ENCODE results near the gene PAQR6. TPM values are rescaled to one million over a fixed set of nuclear protein-coding genes. Genes with fewer than 3 reads are reported as not detected.

Gene PAQR6
- total and polyA plus RNA-seq, 2 of the 8 experiments (the other 6 are each of a cell fraction or from before 2014, with no cell fraction given) = 7.1 to 11.3 TPM

DNA sequence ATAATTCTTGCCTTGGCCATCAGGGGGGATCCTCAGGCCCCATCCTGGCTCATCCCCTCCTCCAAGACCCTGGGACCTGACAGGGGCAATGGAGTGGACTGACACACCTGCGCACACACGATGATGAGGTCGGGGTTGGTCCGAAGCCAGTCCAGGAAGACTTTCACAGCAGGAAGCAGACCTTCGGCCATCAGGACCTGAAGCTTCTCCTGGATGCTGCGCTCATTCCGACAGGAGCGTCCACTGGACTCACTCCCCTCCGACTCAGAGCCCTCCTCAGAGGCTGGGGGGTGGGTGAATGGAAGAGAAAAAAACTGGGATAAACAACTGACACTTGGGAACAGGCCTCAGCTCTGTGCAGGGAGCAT, 15.4 kb upstream of the PAQR6 start:
- DNase-seq (ENCODE audit: low read depth in 1 of 2, low spot score in 2 of 2) (no peak), FAIRE-seq (no peak)
- Histone ChIP-seq H3K4me2 (ENCODE audit: insufficient read depth in 1 of 2, low read depth in 2 of 2, low read length in 2 of 2) (no peak overlapping the region), H3K9me3 (ENCODE audit: insufficient read depth in 2 of 2, low read depth in 1 of 2, low read length in 1 of 2) (peaks cover 0 to 2% of the 10 kb centered on the region in 2 experiments; a peak in 1 of 4 replicates), H2AFZ (ENCODE audit: low read length) (no peak overlapping the region), H3K4ac (replicated peaks; ENCODE audit: insufficient read length, low read depth, low read length) (no peak overlapping the region), H3K23ac (ENCODE audit: insufficient read length) (no peak overlapping the region), H3K4me3 (ENCODE audit: extremely low read depth in 1 of 4, insufficient read depth in 2 of 4, low read depth in 3 of 4, low read length in 4 of 4) (no peak overlapping the region), H3K56ac (replicated peaks; ENCODE audit: insufficient read length, low read depth, low read length) (no peak overlapping the region), H3K4me1 (replicated peaks in 1 of 4; ENCODE audit: control insufficient read depth in 3 of 4, insufficient read depth in 4 of 4, low read length in 3 of 4) (no peaks in the 10 kb centered on the region), H4K5ac (ENCODE audit: insufficient read length, low read depth, low read length) (no peak overlapping the region), H2BK15ac (ENCODE audit: low read length) (no peak overlapping the region), H4K91ac (replicated peaks; ENCODE audit: insufficient read length, low read length) (no peak overlapping the region), H3K27me3 (replicated peaks in 1 of 4; ENCODE audit: control insufficient read depth in 3 of 4, extremely low read depth in 1 of 4, insufficient read depth in 3 of 4, low read length in 3 of 4) (no peaks in the 10 kb centered on the region), H3K14ac (ENCODE audit: insufficient read length) (no peak overlapping the region), H3K18ac (ENCODE audit: extremely low read depth, low read length) (no peak overlapping the region), H2AK5ac (ENCODE audit: low read depth, low read length) (no peak overlapping the region), H4K20me1 (replicated peaks in 1 of 2; ENCODE audit: control insufficient read depth in 1 of 2, insufficient read depth in 2 of 2, low read length in 2 of 2) (peaks cover 0 to 6% of the 10 kb centered on the region in 2 experiments), H3K79me2 (ENCODE audit: control insufficient read depth in 1 of 2, insufficient read depth in 2 of 2, low read length in 2 of 2) (no peaks in the 10 kb centered on the region), H3K23me2 (ENCODE audit: low read depth, low read length) (no peaks in the 10 kb centered on the region), H2BK20ac (ENCODE audit: low read length) (no peak overlapping the region), H3K79me1 (ENCODE audit: low read depth, low read length) (no peaks in the 10 kb centered on the region), H3K27ac (ENCODE audit: low read depth, low read length) (no peak overlapping the region), H3K36me3 (ENCODE audit: control insufficient read depth in 2 of 4, insufficient read depth in 4 of 4, low read length in 3 of 4) (peaks cover 62 to 91% (median 86%) of the 10 kb centered on the region in 4 experiments), H2BK5ac (ENCODE audit: low read depth, low read length) (no peak overlapping the region), H3K9ac (replicated peaks in 1 of 4; ENCODE audit: extremely low read depth in 1 of 4, low read depth in 3 of 4, low read length in 3 of 4) (no peak overlapping the region), H2BK120ac (replicated peaks; ENCODE audit: low read depth, low read length) (no peak overlapping the region), H2BK12ac (ENCODE audit: low read depth, low read length) (no peak overlapping the region), H4K8ac (ENCODE audit: extremely low read depth, insufficient read depth, low read length) (no peak overlapping the region)
- ChIA-PET CTCF (ENCODE audit: partially characterized antibody) (interaction anchor here (0.9 to 47.2 kb wide), 3 partner anchors 10 to 123 kb away, joined by 3 to 1265 read pairs (median 7); partner anchors contain the start of gene SEMA4A), POLR2A (ENCODE audit: partially characterized antibody) (interaction anchor here (0.8 to 5.3 kb wide), 5 partner anchors 11 to 64 kb away, joined by 3 to 30 read pairs (median 6); partner anchors contain the start of gene PAQR6)
- TF ChIP-seq SP2 (IDR thresholded peaks at IDR 0.05; ENCODE audit: low read length) (no peak), POLR2AphosphoS5 (IDR thresholded peaks at IDR 0.05; ENCODE audit: low read depth, low read length) (no peak), RFX5 (IDR thresholded peaks at IDR 0.05; ENCODE audit: borderline replicate concordance, low read depth, low read length) (no peak), SIN3A (conservative IDR thresholded peaks at IDR 0.05 in 1 of 2, IDR thresholded peaks at IDR 0.05 in 1 of 2; ENCODE audit: low read depth in 1 of 2, low read length in 2 of 2) (no peak)
- TF ChIP-seq, protein P1, sequence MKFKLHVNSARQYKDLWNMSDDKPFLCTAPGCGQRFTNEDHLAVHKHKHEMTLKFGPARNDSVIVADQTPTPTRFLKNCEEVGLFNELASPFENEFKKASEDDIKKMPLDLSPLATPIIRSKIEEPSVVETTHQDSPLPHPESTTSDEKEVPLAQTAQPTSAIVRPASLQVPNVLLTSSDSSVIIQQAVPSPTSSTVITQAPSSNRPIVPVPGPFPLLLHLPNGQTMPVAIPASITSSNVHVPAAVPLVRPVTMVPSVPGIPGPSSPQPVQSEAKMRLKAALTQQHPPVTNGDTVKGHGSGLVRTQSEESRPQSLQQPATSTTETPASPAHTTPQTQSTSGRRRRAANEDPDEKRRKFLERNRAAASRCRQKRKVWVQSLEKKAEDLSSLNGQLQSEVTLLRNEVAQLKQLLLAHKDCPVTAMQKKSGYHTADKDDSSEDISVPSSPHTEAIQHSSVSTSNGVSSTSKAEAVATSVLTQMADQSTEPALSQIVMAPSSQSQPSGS (IDR thresholded peaks at IDR 0.05; ENCODE audit: low read length) = no peak
- WGBS, 2 experiments (ENCODE audit: extremely low coverage in 1 of 2, insufficient coverage in 1 of 2, insufficient read length in 1 of 2, insufficient replicate concordance in 2 of 2, low coverage in 1 of 2, low lambda C conversion rate in 2 of 2, missing lambda C conversion rate in 1 of 2) = 95% methylated on average over 9 of the region's 9 CpGs; no CpG with 5 or more reads in 1 of the 2 experiments
